GM12878 (cell line): Measurements from ENCODE around the gene POLR1A.

Experiments used
- BRCA1 ChIP-seq: IDR thresholded peaks from 2 replicates; pipeline ENCODE4 v1.6.1; 2011; ENCODE audit warnings: low read depth, low read length, improper control_type of control experiment
- CHD1 ChIP-seq: IDR thresholded peaks from 2 replicates; pipeline ENCODE4 v1.6.1; 2012; ENCODE audit warnings: low read depth, low read length, improper control_type of control experiment
- EZH2 ChIP-seq: IDR thresholded peaks from 2 replicates; pipeline ENCODE4 v1.6.1; 2012; ENCODE audit warnings: low read depth, mild to moderate bottlenecking, control low read depth, inconsistent platforms, low read length, borderline replicate concordance; ENCODE audit not compliant: control insufficient read depth
- NFIC ChIP-seq: IDR thresholded peaks from 2 replicates; pipeline ENCODE4 v1.6.1; 2012; ENCODE audit warnings: low read depth, mild to moderate bottlenecking, inconsistent platforms, low read length, moderate library complexity
- TF ChIP-seq, protein P1 (sequence below), 3 experiments: IDR thresholded peaks in 2 of 3; conservative IDR thresholded peaks in 1 of 3; 2 replicates each; pipeline ENCODE4 v1.5.1; 2011; ENCODE audit warnings: low read depth in 3 of 3, low read length in 3 of 3, mild to moderate bottlenecking in 3 of 3, control low read depth in 2 of 3, moderate library complexity in 2 of 3, inconsistent platforms in 1 of 3, mixed read lengths in 1 of 3; ENCODE audit not compliant: control insufficient read depth in 2 of 3, insufficient read depth in 1 of 3; ENCODE audit errors: extremely low read depth in 1 of 3

DNA sequence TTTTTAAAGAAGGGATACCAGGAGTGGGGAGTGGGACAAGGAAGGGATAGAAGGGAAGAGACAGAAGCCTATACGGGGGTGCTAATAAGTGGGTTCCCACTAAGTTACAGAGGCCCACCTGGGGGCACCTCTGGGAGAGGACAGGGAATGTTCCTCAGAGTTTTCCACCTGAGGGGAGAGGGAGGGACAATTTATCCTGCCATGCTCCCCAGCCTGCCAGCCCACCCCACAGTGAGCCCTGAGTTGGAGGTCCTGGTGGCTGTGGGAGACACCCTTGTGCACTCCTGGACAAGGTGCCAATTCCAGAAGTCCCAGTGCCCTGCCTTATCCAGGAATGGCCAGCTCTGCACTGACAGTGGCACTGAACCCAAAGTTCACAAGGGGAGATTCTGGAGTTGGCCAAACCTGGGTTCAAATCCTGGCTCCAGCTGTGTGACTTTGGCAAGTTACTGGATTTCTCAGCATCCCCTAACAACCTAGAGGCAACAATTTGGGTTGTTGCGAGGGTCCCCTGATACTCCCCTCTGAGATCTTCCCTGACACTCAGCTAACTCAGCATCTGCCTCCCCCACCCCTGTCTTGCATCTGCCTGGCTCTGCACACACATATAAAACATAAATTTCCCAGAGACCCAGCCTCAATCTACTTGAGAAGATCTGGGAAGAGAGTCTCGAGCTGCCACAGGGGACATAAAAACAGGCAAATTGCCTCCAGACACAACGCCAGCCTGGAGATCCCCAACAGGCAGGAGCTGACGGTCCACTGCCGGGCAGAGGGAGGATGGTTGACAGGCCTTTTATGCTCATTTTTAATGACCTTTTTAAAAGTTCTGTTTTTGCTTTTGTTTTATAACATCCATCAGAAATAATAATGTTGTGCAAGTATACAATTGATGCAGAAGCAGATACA lies 118.2 kb downstream of the POLR1A start:
- TF ChIP-seq CHD1 (no peak), NFIC (no peak), EZH2 (no peak), BRCA1 (no peak)
- TF ChIP-seq, protein P1, sequence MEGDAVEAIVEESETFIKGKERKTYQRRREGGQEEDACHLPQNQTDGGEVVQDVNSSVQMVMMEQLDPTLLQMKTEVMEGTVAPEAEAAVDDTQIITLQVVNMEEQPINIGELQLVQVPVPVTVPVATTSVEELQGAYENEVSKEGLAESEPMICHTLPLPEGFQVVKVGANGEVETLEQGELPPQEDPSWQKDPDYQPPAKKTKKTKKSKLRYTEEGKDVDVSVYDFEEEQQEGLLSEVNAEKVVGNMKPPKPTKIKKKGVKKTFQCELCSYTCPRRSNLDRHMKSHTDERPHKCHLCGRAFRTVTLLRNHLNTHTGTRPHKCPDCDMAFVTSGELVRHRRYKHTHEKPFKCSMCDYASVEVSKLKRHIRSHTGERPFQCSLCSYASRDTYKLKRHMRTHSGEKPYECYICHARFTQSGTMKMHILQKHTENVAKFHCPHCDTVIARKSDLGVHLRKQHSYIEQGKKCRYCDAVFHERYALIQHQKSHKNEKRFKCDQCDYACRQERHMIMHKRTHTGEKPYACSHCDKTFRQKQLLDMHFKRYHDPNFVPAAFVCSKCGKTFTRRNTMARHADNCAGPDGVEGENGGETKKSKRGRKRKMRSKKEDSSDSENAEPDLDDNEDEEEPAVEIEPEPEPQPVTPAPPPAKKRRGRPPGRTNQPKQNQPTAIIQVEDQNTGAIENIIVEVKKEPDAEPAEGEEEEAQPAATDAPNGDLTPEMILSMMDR (IDR thresholded peaks at IDR 0.05 in 2 of 3, conservative IDR thresholded peaks at IDR 0.05 in 1 of 3; ENCODE audit: control insufficient read depth in 2 of 3, extremely low read depth in 1 of 3, insufficient read depth in 1 of 3, low read depth in 3 of 3, low read length in 3 of 3): no peak
